GM19452 (cell line): ENCODE results near the gene SNX24.
A peak's percentile ranks its signal among the peaks of the same experiment; 100 is the strongest.

ENCODE experiments used
- ATAC-seq: cut with Tn5 transposase; IDR thresholded peaks from one replicate; pipeline ENCODE4 v1.9.1; 2021; ENCODE audit not compliant: unreplicated experiment

The SNX24 gene

GRCh38 chr5:123000731-123001130 lies 155.3 kb downstream of the SNX24 start:
- no peak for ATAC-seq

GRCh38 chr5:123001808-123002207 lies 156.4 kb downstream of the SNX24 start:
- no peak for ATAC-seq

GRCh38 chr5:123007182-123007581 lies 161.8 kb downstream of the SNX24 start:
- no peak for ATAC-seq

- no peak for ATAC-seq
Measured at GRCh38 chr5:123007754-123008153, 162.3 kb downstream of the SNX24 start.

- no peak for ATAC-seq
Measured at GRCh38 chr5:123012321-123012720, 166.9 kb downstream of the SNX24 start.

- ATAC-seq: no peak
Measured at GRCh38 chr5:123014689-123015088, 169.3 kb downstream of the SNX24 start.

GRCh38 chr5:123028222-123028621 lies 182.8 kb downstream of the SNX24 start:
- no peak for ATAC-seq

GRCh38 chr5:123033157-123033671 lies 187.8 kb downstream of the SNX24 start:
- ATAC-seq: no peak

GRCh38 chr5:123035360-123035917 lies 190.0 kb downstream of the SNX24 start:
- ATAC-seq: no peak

GRCh38 chr5:123035918-123036390 lies 190.5 kb downstream of the SNX24 start:
- no peak for ATAC-seq

- peak; percentile 58 for ATAC-seq
Measured at GRCh38 chr5:123036391-123037103, 191.1 kb downstream of the SNX24 start, which contains the start of gene PPIC. PPIC (minus strand) TSS chr5:123036725; CDS start chr5:123036625, 100 bp downstream.

- ATAC-seq: no peak
Measured at GRCh38 chr5:123037104-123037418, 191.6 kb downstream of the SNX24 start.

- no peak for ATAC-seq
Measured at GRCh38 chr5:123039673-123040072, 194.3 kb downstream of the SNX24 start.

- no peak for ATAC-seq
Measured at GRCh38 chr5:123044926-123045617, 199.7 kb downstream of the SNX24 start.

- no peak for ATAC-seq
Measured at GRCh38 chr5:123046222-123046621, 200.8 kb downstream of the SNX24 start.

GRCh38 chr5:123047706-123048105 lies 202.3 kb downstream of the SNX24 start:
- ATAC-seq: no peak

GRCh38 chr5:123051206-123051605 lies 205.8 kb downstream of the SNX24 start:
- no peak for ATAC-seq
